HepG2 (cell line): ENCODE results near the gene USE1. TPM values are rescaled to one million over a fixed set of nuclear protein-coding genes. Genes with fewer than 3 reads are reported as not detected.

Experiments
- ARID4A ChIP-seq: sonication (generic); formaldehyde crosslinking; IDR thresholded peaks from 2 replicates; pipeline ENCODE4 v1.5.0; 2020; ENCODE audit warnings: mild to moderate bottlenecking, missing genetic modification reagents, borderline replicate concordance
- FOXJ3 ChIP-seq: sonication (generic); formaldehyde crosslinking; IDR thresholded peaks from 2 replicates; pipeline ENCODE4 v1.4.0; 2020; ENCODE audit warnings: missing genetic modification reagents, mild to moderate bottlenecking, borderline replicate concordance
- FOXO1 ChIP-seq: sonication (generic); formaldehyde crosslinking; IDR thresholded peaks from 2 replicates; pipeline ENCODE4 v1.4.0; 2020; ENCODE audit warnings: missing genetic modification reagents
- HNF4G ChIP-seq, 2 experiments: sonication (generic) in 1 of 2; formaldehyde crosslinking in 1 of 2; IDR thresholded peaks; 2 replicates each; pipeline versions ENCODE4 v1.4.0 to v1.6.1; 2011 to 2020; ENCODE audit warnings: borderline replicate concordance in 2 of 2, low read depth in 2 of 2, mild to moderate bottlenecking in 2 of 2, low read length in 1 of 2, missing genetic modification reagents in 1 of 2, moderate library complexity in 1 of 2
- MLX ChIP-seq: IDR thresholded peaks from 2 replicates; pipeline ENCODE4 v1.6.1; 2016
- PRDM15 ChIP-seq: sonication (generic); formaldehyde crosslinking; IDR thresholded peaks from 2 replicates; pipeline ENCODE4 v1.4.0; 2020; ENCODE audit warnings: missing genetic modification reagents
- RBM39 ChIP-seq: fragments of 200-400 bp; formaldehyde crosslinking; IDR thresholded peaks from one replicate; pipeline ENCODE4 v1.6.1; 2018; ENCODE audit warnings: antibody characterized with exemption, mild to moderate bottlenecking, low read depth, low read length; ENCODE audit not compliant: poor library complexity, severe bottlenecking
- RCOR2 ChIP-seq: IDR thresholded peaks from 2 replicates; pipeline ENCODE4 v1.6.1; 2016; ENCODE audit warnings: missing biosample characterization, missing genetic modification reagents
- SAP130 ChIP-seq: IDR thresholded peaks from 2 replicates; pipeline ENCODE4 v1.6.1; 2016; ENCODE audit warnings: low read depth
- SATB2 ChIP-seq: sonication (generic); formaldehyde crosslinking; IDR thresholded peaks from 2 replicates; pipeline ENCODE4 v1.5.0; 2020; ENCODE audit warnings: missing genetic modification reagents
- SP2 ChIP-seq: sonication (generic); formaldehyde crosslinking; IDR thresholded peaks from 2 replicates; pipeline ENCODE4 v1.5.1; 2020; ENCODE audit warnings: mild to moderate bottlenecking, missing genetic modification reagents
- ZBTB44 ChIP-seq: sonication (generic); formaldehyde crosslinking; IDR thresholded peaks from 2 replicates; pipeline ENCODE4 v1.4.0; 2020; ENCODE audit warnings: missing genetic modification reagents
- ZMAT5 ChIP-seq: sonication (generic); formaldehyde crosslinking; IDR thresholded peaks from 2 replicates; pipeline ENCODE4 v1.5.0; 2020; ENCODE audit warnings: mild to moderate bottlenecking, low read depth, missing genetic modification reagents, borderline replicate concordance
- ZMYM2 ChIP-seq: sonication (generic); formaldehyde crosslinking; IDR thresholded peaks from 2 replicates; pipeline ENCODE4 v1.8.0; 2022; ENCODE audit warnings: mild to moderate bottlenecking, missing genetic modification reagents
- ZNF275 ChIP-seq: sonication (generic); formaldehyde crosslinking; IDR thresholded peaks from 2 replicates; pipeline ENCODE4 v1.8.0; 2022; ENCODE audit warnings: missing genetic modification reagents, mild to moderate bottlenecking, inconsistent platforms, borderline replicate concordance
- polyA plus RNA-seq, 8 experiments: library from polyadenylated mRNA; depleted of rRNA in 3 of 8; stranded (reverse) in 7 of 8; unstranded in 1 of 8; fragments of >200 nt; fragmentation: Illumina TruSeq in 4 of 8; extraction: Trizol in 4 of 8; gene quantifications; 2 replicates each; pipeline versions ENCODE4 v1.2.1 to v1.2.3, GENCODE V29; 2011 to 2016; ENCODE audit warnings: low read depth in 4 of 8, missing spikeins in 1 of 8, mixed read lengths in 1 of 8; ENCODE audit not compliant: insufficient read depth in 1 of 8
- total RNA-seq, 5 experiments: library from RNA; depleted of rRNA; stranded (reverse); fragments of >200 nt; fragmentation: Illumina TruSeq; extraction: Trizol; gene quantifications; 2 replicates each; pipeline ENCODE4 v1.2.3, GENCODE V29; 2016; ENCODE audit warnings: low read depth in 1 of 5

Gene USE1
- total and polyA plus RNA-seq, 2 of the 13 experiments (the other 11 are each of a cell fraction or from before 2014, with no cell fraction given), result 9.9 to 17.6 TPM

- TF ChIP-seq FOXO1 (CRISPR knock-in tag), result peak; percentile 77; the same call in 1 of the 2 replicates
- TF ChIP-seq RCOR2 (CRISPR knock-in tag), result peak; percentile 78; the same call in 1 of the 2 replicates
- TF ChIP-seq HNF4G (IDR thresholded peaks at IDR 0.05; ENCODE audit: borderline replicate concordance, low read depth, low read length), result peak; percentile 93
- peak; percentile 83; the same call in 1 of the 2 replicates for TF ChIP-seq HNF4G (CRISPR knock-in tag; IDR thresholded peaks at IDR 0.05; ENCODE audit: borderline replicate concordance, low read depth)
- TF ChIP-seq ZBTB44, result 0 out of 2 replicates have a peak, but pooled peaks have one; percentile 10
- peak; percentile 56; the same call in 1 of the 2 replicates for TF ChIP-seq FOXJ3 (CRISPR knock-in tag)
- no peak for TF ChIP-seq RBM39
- no peak for TF ChIP-seq ZNF275
- TF ChIP-seq ZMYM2 (CRISPR knock-in tag), result peak; percentile 97
- 0 out of 2 replicates have a peak, but pooled peaks have one; percentile 14 for TF ChIP-seq MLX (CRISPR knock-in tag)
- peak; percentile 62; the same call in 1 of the 2 replicates for TF ChIP-seq ARID4A (CRISPR knock-in tag)
- no peak for TF ChIP-seq SP2 (CRISPR knock-in tag)
- TF ChIP-seq ZMAT5, result no peak
- TF ChIP-seq SATB2, result no peak
- 0 out of 2 replicates have a peak, but pooled peaks have one; percentile 23 for TF ChIP-seq PRDM15 (CRISPR knock-in tag)
- TF ChIP-seq SAP130 (CRISPR knock-in tag), result peak; percentile 67
These were observed 14.6 kb upstream of the USE1 start (continued) for GRCh38 chr19:17200408-17201079.
